Measurements from ENCODE around the gene B4GALNT3. TPM values are rescaled to one million over a fixed set of nuclear protein-coding genes. Genes with fewer than 3 reads are reported as not detected.

Gene B4GALNT3
- total and polyA plus RNA-seq, 2 of the 13 experiments (the other 11 are each of a cell fraction or from before 2014, with no cell fraction given) = 3.2 to 4.4 TPM

GRCh38 chr12:575948-576614 is 116.3 kb downstream of the B4GALNT3 start (continued):
- TF ChIP-seq CREB3 (CRISPR knock-in tag; IDR thresholded peaks at IDR 0.05) = no peak
- TF ChIP-seq ZNF574 (CRISPR knock-in tag; IDR thresholded peaks at IDR 0.05) = peak; percentile 79
- TF ChIP-seq CCDC6 (CRISPR knock-in tag; IDR thresholded peaks at IDR 0.05) = peak; percentile 88; the same call in 1 of the 2 replicates
- peak; percentile 94 for TF ChIP-seq ZFP91 (CRISPR knock-in tag; IDR thresholded peaks at IDR 0.05; ENCODE audit: borderline replicate concordance)
- no peak for TF ChIP-seq ZNF800 (CRISPR knock-in tag; IDR thresholded peaks at IDR 0.05)
- TF ChIP-seq FLYWCH1 (CRISPR knock-in tag; IDR thresholded peaks at IDR 0.05) = no peak
- no peak for TF ChIP-seq MTF1 (CRISPR knock-in tag; IDR thresholded peaks at IDR 0.05)
- TF ChIP-seq TCF7 (IDR thresholded peaks at IDR 0.05; ENCODE audit: low read depth) = no peak
- no peak for TF ChIP-seq ZBTB37 (CRISPR knock-in tag; IDR thresholded peaks at IDR 0.05)
- TF ChIP-seq ZNF484 (CRISPR knock-in tag; IDR thresholded peaks at IDR 0.05; ENCODE audit: borderline replicate concordance, low read depth) = no peak
- no peak for TF ChIP-seq NFIB (CRISPR knock-in tag; IDR thresholded peaks at IDR 0.05; ENCODE audit: borderline replicate concordance)
- TF ChIP-seq ZFAT (CRISPR knock-in tag; conservative IDR thresholded peaks at IDR 0.05) = no peak
- TF ChIP-seq ZNF883 (CRISPR knock-in tag; IDR thresholded peaks at IDR 0.05; ENCODE audit: not compliant biosample characterization) = peak; percentile 56
- peak; percentile 89 to 92 for TF ChIP-seq HMGXB4 (CRISPR knock-in tag; IDR thresholded peaks at IDR 0.05; ENCODE audit: borderline replicate concordance in 1 of 2, low read depth in 1 of 2)
- no peak for TF ChIP-seq NCOA5 (CRISPR knock-in tag; IDR thresholded peaks at IDR 0.05)
- TF ChIP-seq ZNF292 (CRISPR knock-in tag; IDR thresholded peaks at IDR 0.05; ENCODE audit: borderline replicate concordance, low read depth) = 0 out of 2 replicates have a peak, but pooled peaks have one; percentile 43
- TF ChIP-seq ZMYM3 (CRISPR knock-in tag; IDR thresholded peaks at IDR 0.05) = peak; percentile 47; the same call in 1 of the 2 replicates
